Mesendoderm (in vitro differentiated cells): ENCODE results near the gene LRRC45.

ENCODE experiments used
- DNase-seq: peaks from one replicate; pipeline ENCODE4 v3.0.0; 2013
- H2AK5ac ChIP-seq: 2 replicates; pipeline ENCODE4 v1.6.1; 2013; ENCODE audit warnings: low read length, inconsistent platforms
- H2BK120ac ChIP-seq: 2 replicates; pipeline ENCODE4 v1.6.1; 2013; ENCODE audit warnings: low read depth, mild to moderate bottlenecking, low read length, moderate library complexity, mixed read lengths
- H2BK15ac ChIP-seq: replicated peaks from 2 replicates; pipeline ENCODE4 v1.6.1; 2013; ENCODE audit warnings: low read depth, mild to moderate bottlenecking, moderate library complexity
- H2BK5ac ChIP-seq: 2 replicates; pipeline ENCODE4 v1.6.1; 2013; ENCODE audit warnings: low read length, inconsistent platforms
- H3K18ac ChIP-seq: 2 replicates; pipeline ENCODE4 v1.6.1; 2013; ENCODE audit warnings: mild to moderate bottlenecking, low read length, mixed read lengths
- H3K23ac ChIP-seq: one replicate; pipeline ENCODE4 v1.6.1; 2013; ENCODE audit warnings: low read length
- H3K27ac ChIP-seq: 2 replicates; pipeline ENCODE4 v1.5.1; 2013; ENCODE audit warnings: low read depth, mild to moderate bottlenecking, inconsistent platforms, low read length, moderate library complexity
- H3K27me3 ChIP-seq: 2 replicates; pipeline ENCODE4 v1.6.1; 2013; ENCODE audit warnings: low read length, control low read depth, mild to moderate bottlenecking, inconsistent platforms; ENCODE audit not compliant: insufficient read depth, poor library complexity
- H3K36me3 ChIP-seq: 2 replicates; pipeline ENCODE4 v1.6.1; 2013; ENCODE audit warnings: low read length, inconsistent platforms; ENCODE audit not compliant: control insufficient read depth, insufficient read depth
- H3K4ac ChIP-seq: one replicate; pipeline ENCODE4 v1.6.1; 2013; ENCODE audit warnings: low read depth, mild to moderate bottlenecking, low read length, moderate library complexity
- H3K4me1 ChIP-seq: 2 replicates; pipeline ENCODE4 v1.6.1; 2013; ENCODE audit warnings: low read depth, low read length, inconsistent platforms; ENCODE audit not compliant: control insufficient read depth
- H3K4me2 ChIP-seq: 2 replicates; pipeline ENCODE4 v1.6.1; 2013; ENCODE audit warnings: low read length
- H3K4me3 ChIP-seq: 2 replicates; pipeline ENCODE4 v1.5.1; 2013; ENCODE audit warnings: mild to moderate bottlenecking, low read length
- H3K56ac ChIP-seq: one replicate; pipeline ENCODE4 v1.6.1; 2013; ENCODE audit warnings: low read length
- H3K79me1 ChIP-seq: 2 replicates; pipeline ENCODE4 v1.6.1; 2013; ENCODE audit warnings: low read length, inconsistent platforms
- H3K79me2 ChIP-seq: 2 replicates; pipeline ENCODE4 v1.6.1; 2013; ENCODE audit warnings: mild to moderate bottlenecking, low read length; ENCODE audit not compliant: control insufficient read depth, insufficient read depth
- H3K9ac ChIP-seq: 2 replicates; pipeline ENCODE4 v1.6.1; 2013; ENCODE audit warnings: low read length, inconsistent platforms
- H4K5ac ChIP-seq: one replicate; pipeline ENCODE4 v1.6.1; 2013; ENCODE audit warnings: low read length
- H4K8ac ChIP-seq: one replicate; pipeline ENCODE4 v1.6.1; 2013; ENCODE audit warnings: low read depth, mild to moderate bottlenecking, control low read depth, low read length, moderate library complexity
- WGBS: extraction: QIAGEN DNeasy Blood & Tissue Kit; methylation state at CpG from one replicate; pipeline ENCODE4 v1.1.7; 2013; ENCODE audit warnings: low lambda C conversion rate, missing lambda C conversion rate; ENCODE audit not compliant: insufficient coverage; ENCODE audit errors: extremely low coverage; 5-methylcytosine and 5-hydroxymethylcytosine counted together

The LRRC45 gene

GRCh38 chr17:81992306-81993102 is 30.6 kb upstream of the LRRC45 start:
- Histone ChIP-seq H3K18ac (no peak overlapping the region), H3K56ac (peak overlapping the region; percentile 53), H2BK120ac (no peak overlapping the region), H3K4ac (no peak overlapping the region), H3K79me1 (peaks cover 1% of the 10 kb centered on the region), H3K23ac (no peak overlapping the region), H3K27ac (no peak overlapping the region), H3K4me1 (peaks cover 3% of the 10 kb centered on the region), H2BK15ac (no peak overlapping the region), H4K5ac (no peak overlapping the region), H3K36me3 (no peaks in the 10 kb centered on the region), H3K79me2 (no peaks in the 10 kb centered on the region), H4K8ac (no peak overlapping the region), H3K4me3 (no peak overlapping the region), H3K27me3 (no peaks in the 10 kb centered on the region), H2BK5ac (no peak overlapping the region), H2AK5ac (no peak overlapping the region), H3K4me2 (no peak overlapping the region), H3K9ac (peak overlapping the region; percentile 25)
- no CpG with 5 or more reads among the region's 31 CpGs for WGBS
- no peak for DNase-seq

- Histone ChIP-seq H2BK120ac (no peak overlapping the region), H3K23ac (no peak overlapping the region), H3K18ac (no peak overlapping the region), H2AK5ac (no peak overlapping the region), H2BK5ac (no peak overlapping the region), H2BK15ac (no peak overlapping the region), H3K27me3 (no peaks in the 10 kb centered on the region), H3K4ac (no peak overlapping the region), H3K4me3 (no peak overlapping the region), H3K4me1 (peaks cover 3% of the 10 kb centered on the region), H3K56ac (no peak overlapping the region), H3K4me2 (no peak overlapping the region), H3K27ac (no peak overlapping the region), H4K5ac (no peak overlapping the region), H3K79me1 (peaks cover 1% of the 10 kb centered on the region), H3K36me3 (no peaks in the 10 kb centered on the region), H4K8ac (no peak overlapping the region), H3K79me2 (no peaks in the 10 kb centered on the region), H3K9ac (no peak overlapping the region)
- no CpG with 5 or more reads among the region's 37 CpGs for WGBS
- DNase-seq = no peak
These were observed 29.1 kb upstream of the LRRC45 start for GRCh38 chr17:81993729-81994592.

GRCh38 chr17:81994593-81995462 is 28.3 kb upstream of the LRRC45 start:
- H2BK120ac ChIP-seq = no peak overlapping the region
- no peak overlapping the region for H3K56ac ChIP-seq
- H4K5ac ChIP-seq = no peak overlapping the region
- H2BK15ac ChIP-seq = no peak overlapping the region
- H3K9ac ChIP-seq = no peak overlapping the region
- H3K4me3 ChIP-seq = no peak overlapping the region
- peaks cover 1% of the 10 kb centered on the region for H3K79me1 ChIP-seq
- no CpG with 5 or more reads among the region's 39 CpGs for WGBS
- no peaks in the 10 kb centered on the region for H3K36me3 ChIP-seq
- H4K8ac ChIP-seq = no peak overlapping the region
- H3K23ac ChIP-seq = no peak overlapping the region
- H3K4me1 ChIP-seq = peaks cover 3% of the 10 kb centered on the region
- H2BK5ac ChIP-seq = no peak overlapping the region
- H2AK5ac ChIP-seq = no peak overlapping the region
- H3K79me2 ChIP-seq = no peaks in the 10 kb centered on the region
- no peaks in the 10 kb centered on the region for H3K27me3 ChIP-seq
- DNase-seq = no peak
- H3K4me2 ChIP-seq = no peak overlapping the region
- H3K27ac ChIP-seq = no peak overlapping the region
- H3K4ac ChIP-seq = no peak overlapping the region
- H3K18ac ChIP-seq = no peak overlapping the region

- no peak overlapping the region for H4K5ac ChIP-seq
- H3K9ac ChIP-seq = no peak overlapping the region
- no peak overlapping the region for H3K23ac ChIP-seq
- H3K36me3 ChIP-seq = no peaks in the 10 kb centered on the region
- H2BK120ac ChIP-seq = no peak overlapping the region
- H3K4me1 ChIP-seq = peaks cover 3% of the 10 kb centered on the region
- H2AK5ac ChIP-seq = no peak overlapping the region
- H3K4me3 ChIP-seq = no peak overlapping the region
- DNase-seq = no peak
- H3K18ac ChIP-seq = no peak overlapping the region
- no peak overlapping the region for H3K56ac ChIP-seq
- H3K79me1 ChIP-seq = peaks cover 1% of the 10 kb centered on the region
- H3K27me3 ChIP-seq = no peaks in the 10 kb centered on the region
- H3K4ac ChIP-seq = no peak overlapping the region
- no peak overlapping the region for H2BK5ac ChIP-seq
- H3K27ac ChIP-seq = no peak overlapping the region
- no CpG with 5 or more reads among the region's 29 CpGs for WGBS
- no peak overlapping the region for H4K8ac ChIP-seq
- H3K79me2 ChIP-seq = no peaks in the 10 kb centered on the region
- H2BK15ac ChIP-seq = no peak overlapping the region
- no peak overlapping the region for H3K4me2 ChIP-seq
These were observed 27.5 kb upstream of the LRRC45 start for GRCh38 chr17:81995463-81996231.

- no peak overlapping the region for H3K9ac ChIP-seq
- H2AK5ac ChIP-seq = no peak overlapping the region
- H4K5ac ChIP-seq = no peak overlapping the region
- no peak overlapping the region for H2BK5ac ChIP-seq
- no peak overlapping the region for H4K8ac ChIP-seq
- no peaks in the 10 kb centered on the region for H3K36me3 ChIP-seq
- H3K79me2 ChIP-seq = no peaks in the 10 kb centered on the region
- H2BK120ac ChIP-seq = no peak overlapping the region
- H3K18ac ChIP-seq = no peak overlapping the region
- peaks cover 3% of the 10 kb centered on the region for H3K4me1 ChIP-seq
- no peak overlapping the region for H3K4ac ChIP-seq
- WGBS = no CpG with 5 or more reads among the region's 28 CpGs
- H2BK15ac ChIP-seq = no peak overlapping the region
- H3K4me2 ChIP-seq = no peak overlapping the region
- no peak for DNase-seq
- no peak overlapping the region for H3K56ac ChIP-seq
- no peaks in the 10 kb centered on the region for H3K79me1 ChIP-seq
- H3K27ac ChIP-seq = no peak overlapping the region
- H3K27me3 ChIP-seq = no peaks in the 10 kb centered on the region
- no peak overlapping the region for H3K23ac ChIP-seq
- H3K4me3 ChIP-seq = no peak overlapping the region
These were observed 26.8 kb upstream of the LRRC45 start for GRCh38 chr17:81996232-81996756.
